Astrocyte (in vitro differentiated cells and primary cell): Measurements from ENCODE around the gene LIMA1. TPM values are rescaled to one million over a fixed set of nuclear protein-coding genes. Genes with fewer than 3 reads are reported as not detected.

Source experiments
- DNase-seq: peaks from one replicate; pipeline ENCODE4 v3.0.0-alpha.2; 2010; ENCODE audit warnings: low read depth
- FAIRE-seq: peaks from 2 replicates; lab custom pipeline; 2011; peaks lifted over from hg19 to GRCh38; lab: Jason Lieb, UNC
- H2AFZ ChIP-seq: 2 replicates; pipeline ENCODE4 v1.6.0; 2012; ENCODE audit warnings: low read depth, low read length, inconsistent platforms
- H3K27ac ChIP-seq: 2 replicates; pipeline ENCODE4 v1.5.1; 2011; ENCODE audit warnings: low read depth, low read length, inconsistent platforms
- H3K27me3 ChIP-seq: 2 replicates; pipeline ENCODE4 v1.6.0; 2011; ENCODE audit warnings: low read length, inconsistent platforms; ENCODE audit not compliant: insufficient read depth
- H3K36me3 ChIP-seq: 2 replicates; pipeline ENCODE4 v1.5.1; 2011; ENCODE audit warnings: low read length, inconsistent platforms; ENCODE audit not compliant: insufficient read depth
- H3K4me1 ChIP-seq: 2 replicates; pipeline ENCODE4 v1.5.1; 2011; ENCODE audit warnings: low read length, inconsistent platforms; ENCODE audit not compliant: insufficient read depth
- H3K4me2 ChIP-seq: 2 replicates; pipeline ENCODE4 v1.6.0; 2012; ENCODE audit warnings: low read length, inconsistent platforms
- H3K4me3 ChIP-seq: 2 replicates; pipeline ENCODE4 v1.5.1; 2011; ENCODE audit warnings: low read depth, mild to moderate bottlenecking, low read length, inconsistent platforms; ENCODE audit not compliant: insufficient read depth
- H3K79me2 ChIP-seq: 2 replicates; pipeline ENCODE4 v1.6.0; 2012; ENCODE audit warnings: mild to moderate bottlenecking, low read length, inconsistent platforms; ENCODE audit not compliant: insufficient read depth
- H3K9ac ChIP-seq: 2 replicates; pipeline ENCODE4 v1.6.0; 2012; ENCODE audit warnings: mild to moderate bottlenecking, low read length, inconsistent platforms
- H3K9me3 ChIP-seq: 2 replicates; pipeline ENCODE4 v1.5.1; 2012; ENCODE audit warnings: low read depth, mild to moderate bottlenecking, low read length, inconsistent platforms; ENCODE audit not compliant: insufficient read depth
- H4K20me1 ChIP-seq: 2 replicates; pipeline ENCODE4 v1.6.0; 2012; ENCODE audit warnings: low read length, inconsistent platforms; ENCODE audit not compliant: insufficient read depth
- H3K27ac Mint-ChIP-seq: one replicate; pipeline ENCODE4 v1.8.0; 2021; ENCODE audit warnings: mild to moderate bottlenecking, mixed read lengths; ENCODE audit not compliant: unreplicated experiment
- H3K27me3 Mint-ChIP-seq: one replicate; pipeline ENCODE4 v1.8.0; 2021; ENCODE audit warnings: low read depth, mixed read lengths; ENCODE audit not compliant: unreplicated experiment
- H3K36me3 Mint-ChIP-seq: one replicate; pipeline ENCODE4 v1.8.0; 2021; ENCODE audit warnings: low read depth, mixed read lengths; ENCODE audit not compliant: unreplicated experiment
- H3K4me1 Mint-ChIP-seq: one replicate; pipeline ENCODE4 v1.8.0; 2021; ENCODE audit warnings: low read depth, mixed read lengths; ENCODE audit not compliant: unreplicated experiment
- H3K4me3 Mint-ChIP-seq: one replicate; pipeline ENCODE4 v1.8.0; 2021; ENCODE audit warnings: mild to moderate bottlenecking, moderate library complexity, mixed read lengths; ENCODE audit not compliant: unreplicated experiment
- H3K9me3 Mint-ChIP-seq: one replicate; pipeline ENCODE4 v1.8.0; 2021; ENCODE audit warnings: mild to moderate bottlenecking, mixed read lengths; ENCODE audit not compliant: unreplicated experiment
- EZH2 ChIP-seq: IDR thresholded peaks from 2 replicates; pipeline ENCODE4 v1.6.1; 2012; ENCODE audit warnings: mild to moderate bottlenecking, low read length, inconsistent platforms; ENCODE audit not compliant: insufficient read depth
- total RNA-seq: library from RNA; stranded (reverse); gene quantifications from 2 replicates; pipeline ENCODE4 v1.2.1, GENCODE V29; 2021
- TF ChIP-seq, protein P1 (sequence below): IDR thresholded peaks from 2 replicates; pipeline ENCODE4 v1.5.1; 2011; ENCODE audit warnings: low read depth, mild to moderate bottlenecking, inconsistent platforms, low read length, moderate library complexity; ENCODE audit not compliant: insufficient read depth

LIMA1 gene
- total RNA-seq, 1 donor from 2014 or later = 173 TPM

DNA sequence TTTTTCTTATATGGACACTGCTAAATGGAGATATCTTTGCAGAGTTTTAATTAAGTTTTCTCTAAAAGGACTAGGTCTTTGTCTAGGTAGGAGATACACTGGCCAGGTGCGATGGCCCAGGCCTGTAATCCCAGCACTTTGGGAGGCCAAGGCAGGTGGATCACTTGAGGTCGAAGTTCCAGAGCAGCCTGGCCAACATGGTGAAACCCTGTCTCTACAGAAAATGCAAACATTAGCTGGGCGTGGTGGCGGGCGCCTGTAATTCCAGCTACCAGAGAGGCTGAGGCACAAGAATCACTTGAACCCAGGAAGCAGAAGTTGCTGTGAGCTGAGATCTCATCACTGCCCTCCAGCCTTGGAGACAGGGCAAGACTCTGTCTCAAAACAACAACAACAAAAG lies 99.1 kb downstream of the LIMA1 start:
- H2AFZ ChIP-seq = no peak overlapping the region
- peaks cover 37% of the 10 kb centered on the region for H3K4me1 ChIP-seq
- Mint-ChIP-seq H3K27ac (peak overlapping the region; percentile 84), H3K36me3 (peaks cover 25% of the 10 kb centered on the region), H3K4me1 (peaks cover 43% of the 10 kb centered on the region), H3K4me3 (peak overlapping the region; percentile 31), H3K27me3 (no peaks in the 10 kb centered on the region), H3K9me3 (no peaks in the 10 kb centered on the region)
- H3K79me2 ChIP-seq = peaks cover 45% of the 10 kb centered on the region
- H3K27me3 ChIP-seq = no peaks in the 10 kb centered on the region
- no peak overlapping the region for H3K4me3 ChIP-seq
- no peak for DNase-seq
- peaks cover 6% of the 10 kb centered on the region for H4K20me1 ChIP-seq
- no peak overlapping the region for H3K27ac ChIP-seq
- TF ChIP-seq, protein P1, sequence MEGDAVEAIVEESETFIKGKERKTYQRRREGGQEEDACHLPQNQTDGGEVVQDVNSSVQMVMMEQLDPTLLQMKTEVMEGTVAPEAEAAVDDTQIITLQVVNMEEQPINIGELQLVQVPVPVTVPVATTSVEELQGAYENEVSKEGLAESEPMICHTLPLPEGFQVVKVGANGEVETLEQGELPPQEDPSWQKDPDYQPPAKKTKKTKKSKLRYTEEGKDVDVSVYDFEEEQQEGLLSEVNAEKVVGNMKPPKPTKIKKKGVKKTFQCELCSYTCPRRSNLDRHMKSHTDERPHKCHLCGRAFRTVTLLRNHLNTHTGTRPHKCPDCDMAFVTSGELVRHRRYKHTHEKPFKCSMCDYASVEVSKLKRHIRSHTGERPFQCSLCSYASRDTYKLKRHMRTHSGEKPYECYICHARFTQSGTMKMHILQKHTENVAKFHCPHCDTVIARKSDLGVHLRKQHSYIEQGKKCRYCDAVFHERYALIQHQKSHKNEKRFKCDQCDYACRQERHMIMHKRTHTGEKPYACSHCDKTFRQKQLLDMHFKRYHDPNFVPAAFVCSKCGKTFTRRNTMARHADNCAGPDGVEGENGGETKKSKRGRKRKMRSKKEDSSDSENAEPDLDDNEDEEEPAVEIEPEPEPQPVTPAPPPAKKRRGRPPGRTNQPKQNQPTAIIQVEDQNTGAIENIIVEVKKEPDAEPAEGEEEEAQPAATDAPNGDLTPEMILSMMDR = no peak
- no peak for TF ChIP-seq EZH2
- H3K4me2 ChIP-seq = no peak overlapping the region
- H3K36me3 ChIP-seq = peaks cover 27% of the 10 kb centered on the region
- H3K9me3 ChIP-seq = no peaks in the 10 kb centered on the region
- H3K9ac ChIP-seq = no peak overlapping the region
- FAIRE-seq = no peak

DNA sequence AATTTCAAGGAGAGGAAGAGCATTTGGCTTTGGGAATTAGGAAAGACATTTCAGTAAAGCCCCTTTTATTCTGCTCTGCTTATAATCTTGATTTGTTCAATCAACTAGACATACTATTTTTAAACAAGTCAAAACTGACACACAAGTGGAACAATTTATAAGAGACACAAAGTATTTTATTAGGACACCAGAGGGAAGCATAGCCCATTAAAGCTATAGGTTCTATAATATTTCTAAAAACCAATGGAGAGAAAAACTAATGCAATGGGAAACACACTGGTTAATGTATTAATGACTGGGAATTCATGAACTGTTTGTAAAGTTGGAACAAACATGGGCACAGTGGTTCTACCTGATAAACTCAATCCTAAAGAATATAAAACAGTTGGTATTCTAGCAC lies 100.9 kb downstream of the LIMA1 start:
- no peak for FAIRE-seq
- H3K4me1 Mint-ChIP-seq = peaks cover 25% of the 10 kb centered on the region

DNA sequence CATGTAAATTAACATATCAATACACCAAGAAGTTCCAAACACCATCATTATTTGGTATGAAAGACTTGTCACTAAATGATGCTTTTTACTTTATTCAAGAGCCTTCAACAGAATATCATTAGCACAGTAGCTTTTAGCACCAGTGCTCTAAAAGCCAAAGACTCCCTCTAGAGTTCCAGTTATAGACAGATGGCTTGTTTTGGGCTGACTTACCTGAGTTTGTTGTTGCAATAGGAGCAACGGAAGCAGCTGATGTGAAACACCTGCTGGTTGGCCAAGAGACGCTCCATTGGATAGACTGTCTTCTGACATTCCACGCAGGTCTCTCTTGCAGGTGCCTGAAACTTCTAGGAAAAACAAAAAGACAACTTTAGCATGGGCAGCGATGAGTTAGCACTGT lies 101.6 kb downstream of the LIMA1 start:
- Mint-ChIP-seq H3K4me1 (peaks cover 20% of the 10 kb centered on the region), H3K9me3 (no peaks in the 10 kb centered on the region), H3K27me3 (no peaks in the 10 kb centered on the region), H3K27ac (no peak overlapping the region), H3K4me3 (no peak overlapping the region), H3K36me3 (peaks cover 23% of the 10 kb centered on the region)
- H3K27ac ChIP-seq = no peak overlapping the region
- peaks cover 37% of the 10 kb centered on the region for H3K36me3 ChIP-seq
- H2AFZ ChIP-seq = no peak overlapping the region
- H3K4me2 ChIP-seq = no peak overlapping the region
- DNase-seq (no peak), FAIRE-seq (no peak)
- H3K27me3 ChIP-seq = no peaks in the 10 kb centered on the region
- H3K79me2 ChIP-seq = peaks cover 38% of the 10 kb centered on the region
- no peak overlapping the region for H3K9ac ChIP-seq
- peaks cover 17% of the 10 kb centered on the region for H3K4me1 ChIP-seq
- no peak overlapping the region for H3K4me3 ChIP-seq
- TF ChIP-seq EZH2 = no peak
- TF ChIP-seq, protein P1 = no peak
- H3K9me3 ChIP-seq = no peaks in the 10 kb centered on the region
- peaks cover 13% of the 10 kb centered on the region for H4K20me1 ChIP-seq

More for the DNA sequence above, 100.9 kb downstream of the LIMA1 start:
- H3K36me3 Mint-ChIP-seq = peaks cover 23% of the 10 kb centered on the region
- no peaks in the 10 kb centered on the region for H3K9me3 Mint-ChIP-seq
- H3K9me3 ChIP-seq = no peaks in the 10 kb centered on the region
- no peak overlapping the region for H2AFZ ChIP-seq
- H3K27ac ChIP-seq = no peak overlapping the region
- no peak overlapping the region for H3K9ac ChIP-seq
- no peak overlapping the region for H3K27ac Mint-ChIP-seq
- H3K4me3 Mint-ChIP-seq = no peak overlapping the region
- H3K4me3 ChIP-seq = no peak overlapping the region
- H3K4me1 ChIP-seq = peaks cover 23% of the 10 kb centered on the region
- no peaks in the 10 kb centered on the region for H3K27me3 ChIP-seq
- DNase-seq = no peak
- no peaks in the 10 kb centered on the region for H3K27me3 Mint-ChIP-seq
- H3K79me2 ChIP-seq = peaks cover 38% of the 10 kb centered on the region
- no peak overlapping the region for H3K4me2 ChIP-seq
- TF ChIP-seq, protein P1 = no peak
- TF ChIP-seq EZH2 = no peak
- H4K20me1 ChIP-seq = peaks cover 8% of the 10 kb centered on the region
- H3K36me3 ChIP-seq = peaks cover 30% of the 10 kb centered on the region
